Central memory CD8-positive, alpha-beta T cell (primary cell): Measurements from ENCODE around the gene VWA1.
"Not testable (repeated sequence)": the region's sequence is repeated elsewhere in the genome, so short reads cannot be mapped to it uniquely, and the experiment has no call there.

Experiments
- ATAC-seq: fragments of 150-1000 bp; cut with Tn5 transposase; replicated peaks from 2 replicates; pipeline ENCODE4 v1.10.0; 2022; ENCODE audit warnings: mild to moderate bottlenecking, moderate FRiP score, moderate number of reproducible peaks; ENCODE audit not compliant: poor library complexity, severe bottlenecking; ENCODE audit errors: extremely low read depth
- DNase-seq, 2 donors: peaks; one replicate each; pipeline ENCODE4 v3.0.0; 2021; ENCODE audit warnings: low spot score in 2 of 2
- H3K27ac Mint-ChIP-seq: one replicate; pipeline ENCODE4 v1.8.0; 2022; ENCODE audit warnings: low read depth, mild to moderate bottlenecking, moderate library complexity, mixed read lengths
- H3K27me3 Mint-ChIP-seq: one replicate; pipeline ENCODE4 v1.8.0; 2022; ENCODE audit warnings: mixed read lengths
- H3K36me3 Mint-ChIP-seq: one replicate; pipeline ENCODE4 v1.8.0; 2022; ENCODE audit warnings: mild to moderate bottlenecking, moderate library complexity, mixed read lengths; ENCODE audit not compliant: insufficient read depth
- H3K4me1 Mint-ChIP-seq: one replicate; pipeline ENCODE4 v1.8.0; 2022; ENCODE audit warnings: mixed read lengths
- H3K4me3 Mint-ChIP-seq: one replicate; pipeline ENCODE4 v1.8.0; 2022; ENCODE audit warnings: mild to moderate bottlenecking, moderate library complexity, mixed read lengths
- H3K9me3 Mint-ChIP-seq: one replicate; pipeline ENCODE4 v1.8.0; 2022; ENCODE audit warnings: mixed read lengths

VWA1 gene

GRCh38 chr1:1407636-1408318, 27.7 kb upstream of the VWA1 start:
- Mint-ChIP-seq H3K36me3 (peaks cover 38% of the 10 kb centered on the region), H3K4me1 (peaks cover 23% of the 10 kb centered on the region), H3K27ac (peak overlapping the region; percentile 92), H3K27me3 (no peaks in the 10 kb centered on the region), H3K9me3 (no peaks in the 10 kb centered on the region), H3K4me3 (peak overlapping the region; percentile 90)
- DNase-seq (no peak), ATAC-seq (peak; percentile 38)

- not testable (repeated sequence) for H3K4me3 Mint-ChIP-seq, ATAC-seq, H3K9me3 Mint-ChIP-seq, H3K27me3 Mint-ChIP-seq, H3K27ac Mint-ChIP-seq, DNase-seq
- Mint-ChIP-seq H3K4me1 (peaks cover 16% of the 10 kb centered on the region), H3K36me3 (peaks cover 19% of the 10 kb centered on the region)
Measured at GRCh38 chr1:1410238-1410637, 25.3 kb upstream of the VWA1 start.

GRCh38 chr1:1411626-1412025, 23.9 kb upstream of the VWA1 start:
- peak overlapping the region; percentile 76 for H3K27ac Mint-ChIP-seq
- H3K36me3 Mint-ChIP-seq, result peaks cover 11% of the 10 kb centered on the region
- no peak overlapping the region for H3K4me3 Mint-ChIP-seq
- ATAC-seq (no peak), DNase-seq (no peak)
- no peaks in the 10 kb centered on the region for H3K9me3 Mint-ChIP-seq
- no peaks in the 10 kb centered on the region for H3K27me3 Mint-ChIP-seq
- peaks cover 6% of the 10 kb centered on the region for H3K4me1 Mint-ChIP-seq

- not testable (repeated sequence) for ATAC-seq, H3K4me1 Mint-ChIP-seq, H3K27ac Mint-ChIP-seq
Measured at GRCh38 chr1:1412311-1412902, 23.1 kb upstream of the VWA1 start.

GRCh38 chr1:1415751-1416150, 19.7 kb upstream of the VWA1 start:
- Mint-ChIP-seq H3K27me3 (no peaks in the 10 kb centered on the region), H3K4me3 (no peak overlapping the region), H3K27ac (no peak overlapping the region), H3K36me3 (peaks cover 2% of the 10 kb centered on the region), H3K9me3 (no peaks in the 10 kb centered on the region), H3K4me1 (no peaks in the 10 kb centered on the region)
- ATAC-seq (no peak), DNase-seq (no peak)

More at GRCh38 chr1:1412311-1412902, 23.1 kb upstream of the VWA1 start:
- not testable (repeated sequence) for H3K9me3 Mint-ChIP-seq, H3K27me3 Mint-ChIP-seq, H3K4me3 Mint-ChIP-seq, DNase-seq, H3K36me3 Mint-ChIP-seq

- H3K36me3 Mint-ChIP-seq, H3K9me3 Mint-ChIP-seq, H3K4me3 Mint-ChIP-seq, H3K27me3 Mint-ChIP-seq, DNase-seq, H3K27ac Mint-ChIP-seq, H3K4me1 Mint-ChIP-seq, ATAC-seq: not testable (repeated sequence)
Measured at GRCh38 chr1:1417396-1417795, 18.1 kb upstream of the VWA1 start.

- not testable (repeated sequence) for H3K9me3 Mint-ChIP-seq, H3K27ac Mint-ChIP-seq, DNase-seq, H3K36me3 Mint-ChIP-seq, H3K4me3 Mint-ChIP-seq, ATAC-seq, H3K4me1 Mint-ChIP-seq
- H3K27me3 Mint-ChIP-seq, result peaks cover 11% of the 10 kb centered on the region
Measured at GRCh38 chr1:1417825-1418463, 17.5 kb upstream of the VWA1 start.

- no peaks in the 10 kb centered on the region for H3K9me3 Mint-ChIP-seq
- no peaks in the 10 kb centered on the region for H3K36me3 Mint-ChIP-seq
- H3K4me3 Mint-ChIP-seq, result no peak overlapping the region
- H3K27ac Mint-ChIP-seq, result no peak overlapping the region
- ATAC-seq, result no peak
- H3K27me3 Mint-ChIP-seq, result peaks cover 17% of the 10 kb centered on the region
- DNase-seq, result no peak
- H3K4me1 Mint-ChIP-seq, result no peaks in the 10 kb centered on the region
Measured at GRCh38 chr1:1418464-1419362, 16.8 kb upstream of the VWA1 start.

GRCh38 chr1:1419363-1419812, 16.1 kb upstream of the VWA1 start:
- DNase-seq (no peak), ATAC-seq (no peak)
- no peaks in the 10 kb centered on the region for H3K9me3 Mint-ChIP-seq
- H3K36me3 Mint-ChIP-seq, result no peaks in the 10 kb centered on the region
- H3K27ac Mint-ChIP-seq, result no peak overlapping the region
- H3K27me3 Mint-ChIP-seq, result peaks cover 21% of the 10 kb centered on the region
- H3K4me3 Mint-ChIP-seq, result no peak overlapping the region
- no peaks in the 10 kb centered on the region for H3K4me1 Mint-ChIP-seq

GRCh38 chr1:1419813-1420653, 15.5 kb upstream of the VWA1 start:
- Mint-ChIP-seq H3K9me3 (no peaks in the 10 kb centered on the region), H3K27ac (no peak overlapping the region), H3K36me3 (no peaks in the 10 kb centered on the region), H3K4me3 (no peak overlapping the region), H3K4me1 (no peaks in the 10 kb centered on the region), H3K27me3 (peaks cover 27% of the 10 kb centered on the region)
- no peak for DNase-seq
- no peak for ATAC-seq

- ATAC-seq (no peak), DNase-seq (no peak)
- peaks cover 29% of the 10 kb centered on the region for H3K27me3 Mint-ChIP-seq
- H3K36me3 Mint-ChIP-seq, result no peaks in the 10 kb centered on the region
- no peaks in the 10 kb centered on the region for H3K9me3 Mint-ChIP-seq
- no peaks in the 10 kb centered on the region for H3K4me1 Mint-ChIP-seq
- H3K4me3 Mint-ChIP-seq, result no peak overlapping the region
- H3K27ac Mint-ChIP-seq, result no peak overlapping the region
Measured at GRCh38 chr1:1420654-1421141, 14.8 kb upstream of the VWA1 start.
